RWPE1 (cell line): ENCODE measurements around the gene CCBE1.

Source experiments
- CTCF ChIA-PET: fragments of 350-600 bp; sonication (Branson Sonifier 250); formaldehyde crosslinking; extraction: SDS; loops from one replicate; lab custom pipeline; 2021; lab: Yijun Ruan, JAX
- POLR2A ChIA-PET: fragments of 400-600 bp; formaldehyde crosslinking; extraction: SDS; loops from one replicate; lab custom pipeline; 2020; ENCODE audit warnings: antibody characterized with exemption; ENCODE audit not compliant: low non-redundant PET; lab: Yijun Ruan, JAX
- DNase-seq: peaks from one replicate; pipeline ENCODE4 v3.0.0; 2012; ENCODE audit warnings: low spot score
- H3K27ac ChIP-seq: fragments of 450-650 bp; 2 replicates; pipeline ENCODE4 v1.5.1; 2017
- TF ChIP-seq, protein P1 (sequence below): fragments of 450-650 bp; conservative IDR thresholded peaks from 2 replicates; pipeline ENCODE4 v1.5.1; 2017; ENCODE audit warnings: low read depth, mild to moderate bottlenecking

The CCBE1 gene

DNA sequence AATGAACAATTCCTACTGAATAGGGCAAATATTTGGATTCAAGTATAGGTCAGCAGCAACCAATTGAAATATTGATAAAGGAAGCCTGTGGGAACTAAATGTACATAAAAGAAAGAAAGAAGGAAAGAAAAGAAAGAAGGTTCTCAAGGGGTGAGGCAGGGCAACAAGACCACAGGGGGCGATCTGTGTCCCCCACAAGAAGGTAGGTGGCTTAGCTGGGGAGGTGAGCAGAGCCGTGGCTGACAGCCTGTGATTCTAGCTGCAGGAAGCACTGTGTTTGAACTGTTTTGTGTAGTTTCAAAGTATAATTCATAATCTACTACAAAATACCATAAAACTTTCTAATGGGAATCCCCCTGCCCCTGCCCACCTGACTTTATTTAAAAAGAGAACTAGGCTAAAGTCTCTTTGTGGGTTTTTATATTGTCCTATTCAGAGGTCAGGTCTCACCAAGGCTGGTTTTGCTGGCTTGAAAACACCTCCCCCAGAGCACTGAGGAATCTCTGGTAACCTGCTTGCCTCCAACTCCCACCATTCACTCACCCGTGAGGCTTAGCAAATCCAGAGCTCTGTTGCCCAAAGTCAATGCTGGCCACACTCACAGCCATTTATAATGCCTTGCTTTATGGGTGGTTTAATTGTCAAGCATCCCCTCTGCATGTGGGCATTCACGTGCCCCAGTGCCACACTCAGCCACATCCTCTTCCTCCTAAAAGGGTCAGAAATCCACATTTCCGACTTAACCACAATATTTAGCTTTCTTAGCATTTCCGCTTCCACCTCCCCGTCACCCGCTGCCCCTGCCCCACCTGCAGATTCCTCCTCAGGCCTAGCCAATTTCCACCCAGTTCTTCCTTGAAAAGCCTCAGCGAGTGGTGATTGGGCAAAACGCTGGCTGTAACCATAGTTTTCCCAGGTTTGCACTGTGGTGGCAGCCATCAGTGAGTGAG, 301.7 kb downstream of the CCBE1 start:
- H3K27ac ChIP-seq, result no peak overlapping the region
- TF ChIP-seq, protein P1, sequence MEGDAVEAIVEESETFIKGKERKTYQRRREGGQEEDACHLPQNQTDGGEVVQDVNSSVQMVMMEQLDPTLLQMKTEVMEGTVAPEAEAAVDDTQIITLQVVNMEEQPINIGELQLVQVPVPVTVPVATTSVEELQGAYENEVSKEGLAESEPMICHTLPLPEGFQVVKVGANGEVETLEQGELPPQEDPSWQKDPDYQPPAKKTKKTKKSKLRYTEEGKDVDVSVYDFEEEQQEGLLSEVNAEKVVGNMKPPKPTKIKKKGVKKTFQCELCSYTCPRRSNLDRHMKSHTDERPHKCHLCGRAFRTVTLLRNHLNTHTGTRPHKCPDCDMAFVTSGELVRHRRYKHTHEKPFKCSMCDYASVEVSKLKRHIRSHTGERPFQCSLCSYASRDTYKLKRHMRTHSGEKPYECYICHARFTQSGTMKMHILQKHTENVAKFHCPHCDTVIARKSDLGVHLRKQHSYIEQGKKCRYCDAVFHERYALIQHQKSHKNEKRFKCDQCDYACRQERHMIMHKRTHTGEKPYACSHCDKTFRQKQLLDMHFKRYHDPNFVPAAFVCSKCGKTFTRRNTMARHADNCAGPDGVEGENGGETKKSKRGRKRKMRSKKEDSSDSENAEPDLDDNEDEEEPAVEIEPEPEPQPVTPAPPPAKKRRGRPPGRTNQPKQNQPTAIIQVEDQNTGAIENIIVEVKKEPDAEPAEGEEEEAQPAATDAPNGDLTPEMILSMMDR, result no peak
- CTCF ChIA-PET, result no interaction called here
- POLR2A ChIA-PET, result no interaction called here
- DNase-seq, result no peak

DNA sequence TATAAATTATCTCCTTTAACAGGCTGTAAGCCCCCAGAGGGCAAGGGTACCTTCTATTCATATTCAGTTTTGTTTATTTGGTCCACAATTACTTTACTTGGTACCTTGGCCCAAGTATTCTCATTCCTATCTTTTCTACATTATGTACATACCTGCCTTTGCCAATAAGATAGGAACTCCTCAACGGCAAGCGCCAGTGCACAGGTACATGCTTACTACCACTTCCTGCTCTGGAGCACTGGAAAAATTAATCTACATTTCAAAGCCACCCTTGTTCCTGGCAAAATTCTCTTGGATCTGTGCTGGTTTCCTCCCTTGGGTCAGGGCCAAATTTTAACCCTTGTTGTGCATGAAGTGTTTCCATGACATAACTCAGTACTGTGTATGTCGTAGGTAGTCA, 303.8 kb downstream of the CCBE1 start:
- no peak for DNase-seq
- ChIA-PET POLR2A (no interaction called here), CTCF (no interaction called here)

DNA sequence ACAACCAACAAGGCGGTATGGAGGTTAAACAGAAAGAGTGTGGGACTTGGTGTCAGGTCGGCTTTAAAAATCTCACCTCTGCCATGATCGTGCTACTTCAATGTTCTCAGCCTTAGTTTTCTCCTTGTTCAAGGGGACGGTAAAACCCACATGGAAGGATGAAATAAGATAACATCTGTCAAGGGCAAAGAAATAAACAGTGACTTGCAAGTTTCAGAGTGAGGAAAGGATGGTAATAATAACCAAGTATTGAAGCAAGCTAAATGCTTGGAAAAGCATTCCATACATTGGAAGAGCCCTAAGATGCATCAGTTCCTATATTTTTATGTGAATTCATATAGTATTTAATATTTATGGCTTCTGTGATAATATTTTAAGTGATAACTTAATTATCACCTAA, 308.4 kb downstream of the CCBE1 start:
- POLR2A ChIA-PET, result no interaction called here

More for the DNA sequence above, 303.8 kb downstream of the CCBE1 start:
- TF ChIP-seq, protein P1, result no peak
- H3K27ac ChIP-seq, result no peak overlapping the region

DNA sequence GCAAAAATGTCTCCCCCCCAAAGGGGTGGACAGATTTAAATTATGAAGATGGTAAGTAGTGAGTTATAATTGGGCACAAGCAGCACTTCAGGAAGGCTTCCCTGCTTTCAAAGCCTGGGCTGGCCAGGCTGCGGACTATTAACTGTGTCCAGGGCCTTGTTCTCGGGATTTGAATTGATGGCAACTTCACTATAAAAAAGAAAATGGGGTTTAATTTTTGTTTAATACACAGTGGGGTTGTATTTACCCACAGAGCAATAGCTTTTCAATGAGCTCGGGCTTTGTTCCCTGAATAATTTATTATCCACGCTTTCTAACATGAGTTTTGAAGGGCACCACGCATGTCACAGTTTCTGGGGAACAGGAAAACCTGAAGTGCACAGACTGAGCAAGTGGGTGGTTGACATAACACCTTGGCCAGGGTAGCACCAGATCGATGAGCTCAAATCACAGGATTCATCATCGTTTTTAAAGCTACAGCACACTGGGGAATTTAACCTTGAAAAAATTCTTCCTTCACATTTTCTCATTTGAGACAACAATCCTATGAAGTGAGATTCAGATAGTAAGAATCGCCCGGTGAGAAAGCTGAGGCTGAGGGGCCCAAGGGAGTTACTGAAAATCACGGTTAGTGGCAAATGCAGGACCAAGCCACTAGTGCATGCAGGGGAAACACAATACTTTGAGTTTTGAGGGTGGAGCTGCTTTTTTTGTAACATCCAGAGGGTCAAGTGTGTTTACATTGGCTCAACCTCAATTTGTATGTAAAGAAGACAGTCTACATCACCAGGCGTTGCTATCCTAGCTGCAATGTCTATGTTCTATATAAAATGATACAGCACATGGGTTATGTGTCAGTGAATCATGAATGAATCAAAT, 309.3 kb downstream of the CCBE1 start:
- ChIA-PET POLR2A (no interaction called here), CTCF (interaction anchor here (0.7 kb wide), 1 partner anchor 139 kb away, joined by 3 read pairs; no protein-coding TSS in a partner anchor)
- no peak for DNase-seq
- H3K27ac ChIP-seq, result no peak overlapping the region
- TF ChIP-seq, protein P1, result no peak

More for the DNA sequence above, 308.4 kb downstream of the CCBE1 start:
- CTCF ChIA-PET, result no interaction called here
- DNase-seq, result no peak
- no peak overlapping the region for H3K27ac ChIP-seq
- TF ChIP-seq, protein P1, result no peak

DNA sequence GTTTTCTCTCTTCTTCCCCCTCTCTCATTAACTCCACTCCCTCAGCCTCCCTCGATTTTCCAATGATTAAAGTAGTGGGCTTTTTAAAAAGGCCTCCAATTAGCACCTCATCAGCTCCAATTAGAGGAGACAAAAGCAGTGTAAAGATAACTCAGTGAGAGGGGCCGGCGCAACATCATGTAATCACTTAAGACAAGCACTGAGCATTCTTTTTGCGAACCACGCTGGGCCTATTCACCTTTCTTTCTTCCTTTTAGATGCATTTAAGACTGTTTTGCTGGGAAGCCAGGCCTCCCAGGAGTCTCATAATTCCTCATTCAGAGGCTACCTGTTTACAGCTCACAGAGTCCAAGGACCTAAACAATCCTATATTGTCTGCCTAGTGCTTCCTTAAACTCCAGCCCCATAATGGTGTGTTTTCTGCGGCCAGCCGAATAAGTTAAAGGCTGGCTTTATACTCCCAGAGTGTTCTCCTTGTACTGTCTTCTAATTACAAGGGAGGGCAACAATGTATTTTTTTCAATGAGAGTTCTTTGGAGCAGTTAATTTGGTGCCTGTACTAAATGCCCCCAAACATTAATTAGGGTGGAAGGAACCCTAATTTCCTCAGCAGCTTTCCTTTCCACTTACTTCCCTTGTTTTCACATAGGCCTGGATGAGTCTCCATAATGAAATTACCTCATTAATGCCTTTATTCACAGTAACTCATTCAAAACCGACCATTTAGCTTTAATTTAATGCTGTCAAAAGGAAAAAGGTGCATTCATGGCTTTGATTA, 310.1 kb downstream of the CCBE1 start:
- POLR2A ChIA-PET, result no interaction called here

More for the DNA sequence above, 310.1 kb downstream of the CCBE1 start:
- H3K27ac ChIP-seq, result no peak overlapping the region
- no peak for DNase-seq
- TF ChIP-seq, protein P1, result no peak
- CTCF ChIA-PET, result interaction anchor here (0.6 to 0.7 kb wide), 2 partner anchors 11 to 138 kb away, joined by 3 to 4 read pairs; no protein-coding TSS in a partner anchor
